GM18867 (cell line): ENCODE results near the gene PLLP.

Experiments
- ATAC-seq: cut with Tn5 transposase; IDR thresholded peaks from one replicate; pipeline ENCODE4 v1.9.1; 2021; ENCODE audit warnings: mild to moderate bottlenecking, moderate library complexity; ENCODE audit not compliant: unreplicated experiment

PLLP gene

DNA sequence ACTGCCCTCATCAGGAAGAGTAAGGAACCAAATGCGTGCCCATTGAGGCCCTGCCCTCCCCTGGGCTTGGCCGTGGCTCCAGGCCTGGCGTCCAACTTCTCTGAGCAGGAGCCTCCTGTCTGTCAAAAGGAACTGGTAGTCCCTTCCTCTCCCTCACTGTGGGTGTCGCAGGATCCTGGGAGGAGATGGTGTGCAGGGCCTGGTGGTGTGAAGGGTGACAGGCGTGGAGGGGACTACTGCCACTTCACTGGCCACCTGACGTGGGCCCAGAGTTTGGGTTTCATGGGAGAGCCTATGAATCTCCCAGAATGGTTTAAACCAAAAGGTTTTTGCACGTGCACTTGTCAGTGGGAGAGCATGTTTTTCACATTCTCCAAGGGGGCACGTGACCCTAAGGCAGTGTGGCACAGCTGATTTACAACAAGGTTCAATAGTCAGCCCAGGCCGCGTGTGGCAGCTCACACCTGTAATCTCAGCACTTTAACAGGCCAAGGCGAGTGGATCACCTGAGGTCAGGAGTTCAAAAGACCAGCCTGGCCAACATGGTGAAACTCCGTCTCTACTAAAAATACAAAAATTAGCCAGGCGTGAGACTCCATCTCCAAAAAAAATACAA is 26.9 kb downstream of the PLLP start:
- ATAC-seq: no peak

GRCh38 chr16:57256601-57257395 is 27.7 kb downstream of the PLLP start:
- no peak for ATAC-seq

- ATAC-seq: no peak
Observed at GRCh38 chr16:57255686-57256415, 28.6 kb downstream of the PLLP start.

DNA sequence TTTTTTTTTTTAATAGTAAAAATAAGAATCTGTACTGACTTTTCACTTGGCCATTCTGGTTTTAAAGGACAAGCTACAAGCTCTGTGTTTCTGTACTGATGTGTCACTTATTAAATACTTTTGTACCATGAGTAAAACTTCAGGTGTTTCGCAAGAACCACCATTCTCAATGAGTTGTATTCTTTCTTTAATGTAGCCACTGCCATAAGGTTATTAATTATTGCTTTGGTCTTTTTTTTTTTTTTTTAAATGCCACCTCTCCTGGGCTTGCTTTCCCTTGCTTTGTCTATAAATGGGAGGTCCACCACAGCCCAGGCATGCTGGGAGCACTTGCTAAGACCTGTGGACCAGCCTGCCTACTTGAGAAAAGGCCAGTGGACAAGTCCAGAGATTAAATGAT is 31.0 kb downstream of the PLLP start:
- ATAC-seq: no peak

DNA sequence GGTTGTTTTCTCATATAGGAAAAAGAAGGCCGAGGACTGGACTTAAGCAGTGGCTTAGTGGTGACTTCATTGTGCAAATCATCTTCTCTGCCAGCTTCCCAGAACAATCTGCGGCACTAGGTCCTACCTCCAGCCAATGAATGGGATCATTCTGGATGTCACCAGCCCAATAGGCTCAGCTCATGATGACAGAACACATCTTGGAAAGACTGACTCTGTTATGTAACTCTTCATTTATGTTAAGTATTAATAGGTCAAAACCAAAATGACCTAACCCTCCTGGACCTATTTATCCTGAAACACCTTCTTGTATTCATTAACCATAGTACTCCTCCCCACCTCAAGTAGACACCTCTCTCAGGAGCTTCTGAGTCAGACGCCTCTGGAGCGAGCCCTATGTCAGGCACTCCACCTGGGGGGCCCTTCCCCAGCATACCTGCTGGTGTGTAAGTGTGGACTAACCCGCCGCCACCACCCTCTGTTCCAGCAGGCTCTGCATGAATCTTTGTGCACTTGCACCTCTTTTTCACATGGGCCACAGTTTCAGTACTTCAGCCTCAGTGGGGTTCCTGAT is 32.2 kb downstream of the PLLP start:
- no peak for ATAC-seq

- ATAC-seq: no peak
Observed at GRCh38 chr16:57251352-57251751, 33.1 kb downstream of the PLLP start.

DNA sequence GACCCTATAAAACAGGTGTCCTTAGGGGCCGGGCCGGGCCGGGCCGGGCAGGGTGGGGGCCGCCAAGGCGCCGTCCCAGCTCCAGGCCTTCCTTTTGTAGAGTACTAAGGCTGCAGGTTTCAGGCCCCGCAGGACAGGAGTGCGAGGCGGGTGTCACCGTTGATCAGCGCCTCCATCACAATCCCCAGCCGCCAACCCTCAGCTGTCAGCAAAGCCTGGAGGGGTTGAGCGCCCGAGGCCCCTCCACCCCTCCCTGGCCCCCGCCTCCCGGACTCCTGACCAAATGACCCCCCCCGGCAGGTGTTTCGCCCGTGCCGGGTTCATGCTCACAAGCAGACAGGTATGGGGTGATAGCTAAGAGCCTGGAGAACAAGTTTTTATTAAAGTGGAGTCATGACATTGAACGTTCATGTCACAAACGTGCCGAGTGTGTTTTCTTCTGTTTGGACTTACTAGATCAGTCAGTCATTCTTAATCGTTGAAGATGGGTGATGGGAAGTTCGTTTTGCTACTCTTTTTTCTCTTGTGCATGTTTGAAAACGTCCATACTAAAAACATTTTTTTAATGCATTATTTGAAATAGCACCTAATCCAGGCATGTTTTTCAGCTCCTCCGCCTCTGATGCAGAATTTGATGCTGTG is 38.9 kb downstream of the PLLP start:
- ATAC-seq: peak; percentile 25

DNA sequence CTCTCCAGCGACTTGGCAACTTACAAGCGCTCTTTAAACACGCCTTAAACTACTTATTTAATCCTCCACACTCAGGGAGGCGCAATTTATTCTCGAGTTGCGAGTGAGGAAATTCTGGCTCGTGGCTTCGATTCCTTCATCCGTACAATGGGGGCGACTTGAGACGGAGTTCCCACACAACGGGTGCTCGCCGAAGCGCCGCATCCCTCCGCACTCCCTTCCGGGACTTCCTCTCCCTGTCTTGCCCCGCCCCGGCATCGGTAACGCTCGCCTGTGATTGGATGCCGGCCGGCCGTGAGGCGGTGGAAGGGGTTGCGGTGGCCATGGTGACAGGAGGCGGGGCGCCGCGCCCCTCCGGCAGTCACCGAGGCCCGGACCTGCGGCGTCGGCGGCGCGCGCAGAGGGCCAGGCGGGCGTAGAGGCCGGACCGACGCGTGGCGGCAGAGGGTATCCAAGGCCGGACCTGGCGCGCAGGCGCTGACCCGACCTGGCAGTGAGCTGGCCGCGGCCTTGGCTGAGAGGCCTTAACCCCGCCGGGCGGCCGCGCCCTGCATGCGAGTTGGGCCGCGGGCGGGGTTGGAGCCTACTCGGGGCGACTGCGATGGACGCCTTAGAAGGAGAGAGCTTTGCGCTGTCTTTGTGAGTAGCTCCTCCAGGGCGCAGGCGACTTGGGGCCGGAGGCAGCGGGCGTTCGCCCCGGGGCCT is 39.6 kb downstream of the PLLP start, which contains the start of gene ARL2BP:
Gene ARL2BP, plus strand, starts transcription at position 493 of the 705 bp plus-strand sequence. Its CDS starts 109 bp downstream, at position 602.
- ATAC-seq: peak; percentile 89

DNA sequence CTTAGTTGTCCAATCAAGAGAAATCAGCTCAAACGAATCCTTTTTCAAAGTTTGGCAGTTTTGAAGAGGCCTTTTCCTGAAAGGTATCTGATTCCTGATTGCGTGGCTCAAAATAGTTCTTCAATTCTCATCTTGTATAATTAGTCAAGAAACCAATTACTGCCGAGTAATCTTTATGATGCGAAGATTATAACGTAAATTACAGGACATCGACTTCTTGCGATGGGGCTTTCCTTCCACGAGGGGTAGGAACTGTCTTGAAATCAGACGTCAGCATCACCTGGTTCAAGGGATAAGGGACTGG is 40.1 kb downstream of the PLLP start:
- ATAC-seq: no peak

GRCh38 chr16:57242650-57243049 is 41.8 kb downstream of the PLLP start:
- no peak for ATAC-seq

DNA sequence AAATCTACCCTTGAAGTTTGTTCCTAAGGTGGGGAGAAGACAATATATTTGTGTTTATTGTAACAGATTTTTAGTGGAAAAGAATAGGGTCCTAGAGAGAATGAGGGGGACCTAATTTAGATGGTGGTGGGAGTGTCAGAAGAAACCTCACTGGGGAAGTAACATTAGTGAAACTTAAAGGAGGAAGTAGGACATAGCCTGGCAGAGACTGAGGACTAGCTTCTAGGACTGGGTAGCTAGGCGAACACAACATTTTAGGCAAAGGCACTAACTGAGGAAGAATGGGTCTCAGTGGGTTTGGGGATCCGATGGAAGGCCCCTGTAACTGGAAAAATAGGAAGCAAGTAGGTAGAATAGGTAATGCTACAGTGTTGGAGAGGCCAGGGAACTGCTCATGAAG is 43.6 kb downstream of the PLLP start:
- no peak for ATAC-seq

DNA sequence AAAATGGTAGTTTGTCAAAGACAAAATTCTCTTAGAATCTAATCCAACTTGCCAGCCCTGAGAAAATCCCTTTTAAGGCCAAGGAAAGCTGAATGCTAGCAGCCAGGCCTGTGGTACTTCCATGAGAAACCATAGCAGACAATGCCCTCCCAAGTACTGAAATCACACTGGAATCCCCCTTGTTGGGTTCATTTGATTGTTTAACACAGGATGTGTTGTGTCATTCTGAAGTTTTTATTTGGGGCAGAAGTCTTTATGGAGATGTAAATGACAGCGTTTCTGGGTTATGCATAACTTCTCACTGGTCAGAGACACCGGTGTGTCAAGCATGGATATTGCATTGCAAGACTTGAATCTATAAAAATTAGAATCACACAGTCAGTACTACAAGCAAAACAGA is 45.4 kb downstream of the PLLP start:
- ATAC-seq: no peak

DNA sequence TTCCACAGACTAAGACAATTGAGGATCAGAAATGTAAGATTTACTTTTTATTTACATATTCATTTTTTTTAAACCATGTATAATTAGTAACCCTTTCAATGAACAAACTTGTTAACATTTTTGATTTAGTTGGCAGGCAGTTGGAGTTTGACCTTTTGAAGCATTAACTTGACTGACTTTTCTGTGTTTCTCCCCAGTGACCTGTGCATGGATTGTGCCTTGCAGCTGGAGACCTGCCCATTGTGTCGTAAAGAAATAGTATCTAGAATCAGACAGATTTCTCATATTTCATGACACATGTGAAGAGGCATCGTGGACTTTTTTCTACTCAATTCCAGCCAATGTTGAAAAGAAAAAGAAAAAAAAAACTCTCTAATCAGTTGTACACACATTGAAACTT is 45.8 kb downstream of the PLLP start:
- ATAC-seq: no peak

DNA sequence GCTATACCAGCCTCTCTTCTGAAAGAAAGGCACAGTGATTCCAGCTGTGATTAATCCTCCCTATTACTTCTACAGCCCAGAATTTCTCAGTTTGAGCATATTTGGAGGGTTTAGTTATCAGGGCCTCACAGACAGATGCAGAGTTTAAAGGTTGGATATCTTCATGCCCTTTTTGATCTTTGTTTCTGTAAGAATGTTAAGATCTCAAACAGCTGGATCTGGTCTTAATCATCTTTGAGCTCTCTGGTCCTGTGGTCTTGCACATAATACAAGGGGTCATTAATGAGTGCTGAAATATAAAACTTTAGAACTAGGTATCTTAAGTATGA is 48.5 kb downstream of the PLLP start:
- ATAC-seq: no peak

DNA sequence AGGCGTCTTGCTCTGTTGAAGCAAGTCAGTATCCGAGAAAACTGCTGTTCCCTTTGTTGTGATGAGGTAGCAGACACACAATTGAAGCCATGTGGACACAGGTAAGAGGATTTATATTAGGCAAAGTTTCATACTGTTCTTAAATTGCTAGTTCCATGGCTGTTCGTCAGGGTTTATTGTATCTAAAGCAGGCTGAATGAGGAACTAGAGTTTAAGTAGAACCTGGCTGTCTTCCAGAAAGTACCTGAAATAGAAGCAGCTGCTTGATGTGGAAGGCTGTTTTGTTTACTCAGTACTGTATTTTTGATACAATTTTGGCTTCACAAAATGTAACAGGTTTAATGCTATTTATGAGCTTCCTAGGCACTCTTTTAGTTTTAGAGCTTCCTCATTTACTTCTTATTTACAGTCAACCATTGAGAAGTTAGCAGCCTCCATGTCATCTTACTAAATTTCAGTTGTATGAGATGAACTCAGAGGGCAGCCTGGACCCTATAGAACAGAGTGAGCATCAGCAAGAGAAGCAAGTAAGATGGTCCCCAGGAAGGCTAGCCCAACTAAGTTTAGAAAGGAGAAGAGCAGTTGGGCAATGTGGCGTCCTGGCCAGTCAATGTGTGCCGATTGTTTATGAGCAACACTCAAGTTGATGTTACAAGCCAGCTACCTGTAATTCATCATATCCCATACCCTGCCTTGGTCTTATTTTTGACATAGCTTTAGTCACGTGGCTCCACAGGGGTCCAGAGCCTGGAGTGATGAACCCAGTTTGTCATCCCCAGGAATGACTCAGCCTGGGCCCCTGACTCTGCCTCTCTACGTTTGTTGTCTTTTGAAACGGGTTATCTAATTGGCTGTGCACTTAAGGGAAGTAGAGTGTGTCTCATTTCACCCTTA is 49.1 kb downstream of the PLLP start:
- ATAC-seq: no peak

DNA sequence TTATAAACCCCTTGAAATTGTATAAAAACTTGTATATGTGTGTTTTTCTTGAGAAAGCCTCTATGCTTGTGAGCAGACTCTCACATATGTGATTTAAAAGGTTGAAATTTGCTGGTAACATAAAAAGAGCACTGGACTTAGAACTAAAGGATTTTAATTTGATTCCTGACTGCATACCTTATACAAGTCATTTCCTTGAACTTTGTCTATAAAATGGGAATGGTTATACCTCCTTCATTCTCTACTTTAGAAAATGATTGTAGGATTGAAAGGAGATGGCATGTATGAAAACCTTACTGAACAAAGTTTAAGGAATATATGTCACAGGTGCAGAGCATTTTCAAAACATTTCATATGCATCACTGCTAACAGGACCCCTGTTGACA is 49.8 kb downstream of the PLLP start:
- no peak for ATAC-seq

DNA sequence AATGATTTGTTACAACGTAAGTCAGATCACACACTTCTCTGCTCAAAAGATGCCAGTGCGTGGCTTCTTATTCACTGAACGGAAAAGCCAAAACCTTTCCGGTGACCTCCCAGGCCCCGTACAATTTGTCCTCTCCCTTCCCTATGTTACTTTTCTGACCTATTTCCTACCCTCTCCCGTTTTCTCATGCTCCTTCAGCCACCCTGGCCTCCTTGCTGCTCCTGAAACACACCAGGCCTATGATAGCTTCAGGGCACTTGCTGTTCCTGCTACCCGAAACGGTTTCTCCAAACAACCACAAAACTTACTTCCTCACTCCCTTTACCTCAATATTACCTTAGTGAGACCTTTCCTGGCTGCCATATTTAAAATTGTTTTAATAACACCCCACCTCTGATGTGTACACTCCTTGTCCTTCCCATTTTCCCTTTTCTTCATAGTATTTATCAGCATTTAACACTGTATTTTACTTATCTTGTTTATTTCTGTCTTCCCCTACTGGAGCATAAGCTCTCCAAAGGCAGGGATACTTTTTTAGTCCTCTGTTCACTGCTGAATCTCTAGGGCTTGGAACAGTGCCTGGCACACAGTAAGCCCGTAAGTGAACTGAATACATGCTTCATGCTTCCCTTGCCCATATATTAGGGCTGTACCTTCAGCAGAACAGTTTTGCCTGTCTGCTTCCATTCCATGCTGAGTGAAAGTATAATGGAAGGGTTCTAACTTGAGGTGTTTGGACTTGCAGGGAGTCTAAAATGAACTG is 50.3 kb downstream of the PLLP start:
- ATAC-seq: no peak

DNA sequence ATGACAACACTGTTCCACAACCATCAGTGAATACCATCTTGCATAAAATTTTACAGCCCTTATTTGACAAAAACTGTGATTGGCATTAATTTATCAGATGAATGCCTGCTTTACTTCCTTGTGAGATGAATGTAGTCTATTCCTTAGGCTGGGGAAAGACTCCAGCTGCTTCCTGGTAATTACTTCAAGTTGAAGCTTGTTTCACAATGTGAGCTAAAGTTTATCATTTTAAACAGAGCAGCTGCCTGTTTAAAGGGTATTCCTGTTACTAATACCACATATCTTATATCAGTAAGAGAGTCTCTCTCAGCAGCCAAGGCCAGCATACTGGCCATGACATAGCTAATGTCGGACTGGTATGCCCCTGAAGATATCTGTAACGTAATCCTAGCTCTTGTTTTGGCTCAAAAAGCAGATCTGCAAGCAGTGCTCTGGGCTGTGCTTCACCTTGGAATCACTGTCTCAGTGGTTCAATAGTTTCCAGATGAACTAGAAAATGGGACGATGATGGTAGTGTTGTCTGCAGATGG is 52.6 kb downstream of the PLLP start:
- ATAC-seq: no peak

- no peak for ATAC-seq
Observed at GRCh38 chr16:57229079-57229478, 55.4 kb downstream of the PLLP start.
